ENCODE measurements around the gene ADCY10. TPM values are rescaled to one million over a fixed set of nuclear protein-coding genes. Genes with fewer than 3 reads are reported as not detected.

Gene ADCY10
- total and polyA plus RNA-seq, 4 donors: 0.32 to 0.79 (median 0.55) TPM

DNA sequence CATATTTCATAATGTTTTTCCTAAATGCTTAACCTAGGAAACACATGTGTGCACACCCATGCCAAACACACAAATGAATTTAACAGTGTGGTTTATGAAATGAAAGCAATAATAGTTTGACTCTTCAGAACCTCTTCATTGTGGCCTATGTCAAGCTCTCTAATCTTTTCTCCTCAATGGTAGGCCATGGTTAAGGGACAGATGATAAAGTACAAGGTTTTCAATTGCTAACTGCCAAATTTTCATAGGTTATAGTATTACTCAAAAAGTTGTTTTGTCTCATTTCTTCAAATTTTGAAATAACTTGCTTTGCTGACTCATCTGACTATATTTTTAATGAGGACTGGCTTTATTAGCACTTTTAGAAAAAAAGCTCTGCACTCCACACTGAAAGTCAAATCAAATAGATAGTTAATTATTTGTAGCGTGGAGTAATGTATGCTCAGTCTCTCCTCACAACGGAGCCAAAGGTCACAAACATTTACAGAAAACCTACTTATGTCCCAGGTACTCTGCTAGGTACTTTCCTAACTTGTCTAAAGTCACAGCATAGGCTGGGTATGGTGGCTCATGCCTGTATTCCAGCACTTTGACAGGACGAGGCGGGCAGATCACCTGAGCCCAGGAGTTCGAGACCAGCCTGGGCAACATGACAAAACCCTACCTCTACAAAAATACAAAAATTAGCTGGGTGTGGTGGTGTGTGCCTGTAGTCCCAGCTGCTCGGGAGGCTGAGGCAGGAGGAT, 3.0 kb upstream of the ADCY10 start:
- no peak overlapping the region for H3K4me3 ChIP-seq (ENCODE audit: low read depth, low read length)
- DNase-seq (ENCODE audit: low read depth in 4 of 6, low spot score in 6 of 6): no peak
- H3K27ac ChIP-seq (ENCODE audit: low read depth, low read length): no peak overlapping the region
- H3K4me1 ChIP-seq (ENCODE audit: control insufficient read depth, insufficient read depth, low read length): no peaks in the 10 kb centered on the region
- no CpG with 5 or more reads among the region's 6 CpGs for WGBS (ENCODE audit: insufficient coverage)
- no peaks in the 10 kb centered on the region for H3K9me3 ChIP-seq (ENCODE audit: control insufficient read depth, insufficient read depth, low read length)
- H3K27me3 ChIP-seq (ENCODE audit: control insufficient read depth, insufficient read depth, low read length): no peaks in the 10 kb centered on the region
- H3K36me3 ChIP-seq (ENCODE audit: control insufficient read depth, insufficient read depth, low read length): peaks cover 11% of the 10 kb centered on the region

GRCh38 chr1:167915569-167915968, 1.6 kb upstream of the ADCY10 start:
- no peak overlapping the region for H3K4me3 ChIP-seq (ENCODE audit: low read depth, low read length)
- no peaks in the 10 kb centered on the region for H3K27me3 ChIP-seq (ENCODE audit: control insufficient read depth, insufficient read depth, low read length)

DNA sequence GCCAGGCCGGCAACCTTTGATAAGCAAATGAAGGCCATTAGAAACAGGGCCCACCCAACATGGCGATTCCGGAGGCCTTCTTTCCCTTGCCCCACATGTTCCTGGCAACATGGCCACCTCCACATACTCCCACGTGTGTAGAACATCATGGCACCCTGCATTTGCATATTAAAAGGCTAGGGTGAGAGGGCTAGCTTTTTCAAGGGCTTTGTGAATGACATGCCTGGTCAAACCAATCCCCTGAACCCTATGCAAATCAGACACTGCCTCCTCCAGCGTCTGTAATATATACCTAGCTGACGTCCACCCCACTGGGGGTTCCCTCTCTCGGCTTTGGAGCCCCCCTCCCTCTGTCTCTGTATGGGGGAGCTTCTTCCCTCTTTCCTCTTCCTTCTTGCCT, 1.6 kb downstream of the ADCY10 start:
- Histone ChIP-seq H3K27ac (ENCODE audit: low read depth, low read length) (no peak overlapping the region), H3K9me3 (ENCODE audit: control insufficient read depth, insufficient read depth, low read length) (no peaks in the 10 kb centered on the region), H3K4me1 (ENCODE audit: control insufficient read depth, insufficient read depth, low read length) (no peaks in the 10 kb centered on the region), H3K4me3 (ENCODE audit: low read depth, low read length) (no peak overlapping the region), H3K36me3 (ENCODE audit: control insufficient read depth, insufficient read depth, low read length) (peaks cover 10% of the 10 kb centered on the region), H3K27me3 (ENCODE audit: control insufficient read depth, insufficient read depth, low read length) (no peaks in the 10 kb centered on the region)
- no peak for DNase-seq (ENCODE audit: low read depth in 4 of 6, low spot score in 6 of 6)
- 49% methylated on average over 4 of the region's 7 CpGs for WGBS (ENCODE audit: insufficient coverage)

More at GRCh38 chr1:167915569-167915968, 1.6 kb upstream of the ADCY10 start:
- Histone ChIP-seq H3K9me3 (ENCODE audit: control insufficient read depth, insufficient read depth, low read length) (no peaks in the 10 kb centered on the region), H3K4me1 (ENCODE audit: control insufficient read depth, insufficient read depth, low read length) (no peaks in the 10 kb centered on the region), H3K36me3 (ENCODE audit: control insufficient read depth, insufficient read depth, low read length) (peaks cover 11% of the 10 kb centered on the region), H3K27ac (ENCODE audit: low read depth, low read length) (no peak overlapping the region)
- DNase-seq (ENCODE audit: low read depth in 4 of 6, low spot score in 6 of 6): no peak
- 94% methylated on average over 8 of the region's 8 CpGs for WGBS (ENCODE audit: insufficient coverage)

GRCh38 chr1:167911413-167911812, 2.5 kb downstream of the ADCY10 start:
- 79% methylated on average over 4 of the region's 8 CpGs for WGBS (ENCODE audit: insufficient coverage)
- Histone ChIP-seq H3K36me3 (ENCODE audit: control insufficient read depth, insufficient read depth, low read length) (peaks cover 6% of the 10 kb centered on the region), H3K9me3 (ENCODE audit: control insufficient read depth, insufficient read depth, low read length) (no peaks in the 10 kb centered on the region), H3K27ac (ENCODE audit: low read depth, low read length) (no peak overlapping the region), H3K4me3 (ENCODE audit: low read depth, low read length) (no peak overlapping the region), H3K4me1 (ENCODE audit: control insufficient read depth, insufficient read depth, low read length) (no peaks in the 10 kb centered on the region), H3K27me3 (ENCODE audit: control insufficient read depth, insufficient read depth, low read length) (no peaks in the 10 kb centered on the region)
- no peak for DNase-seq (ENCODE audit: low read depth in 4 of 6, low spot score in 6 of 6)

- Histone ChIP-seq H3K4me1 (ENCODE audit: control insufficient read depth, insufficient read depth, low read length) (no peaks in the 10 kb centered on the region), H3K27ac (ENCODE audit: low read depth, low read length) (no peak overlapping the region), H3K36me3 (ENCODE audit: control insufficient read depth, insufficient read depth, low read length) (peaks cover 3% of the 10 kb centered on the region), H3K4me3 (ENCODE audit: low read depth, low read length) (no peak overlapping the region), H3K27me3 (ENCODE audit: control insufficient read depth, insufficient read depth, low read length) (no peaks in the 10 kb centered on the region), H3K9me3 (ENCODE audit: control insufficient read depth, insufficient read depth, low read length) (no peaks in the 10 kb centered on the region)
- WGBS (ENCODE audit: insufficient coverage): 100% methylated on average over 1 of the region's 2 CpGs
- no peak for DNase-seq (ENCODE audit: low read depth in 4 of 6, low spot score in 6 of 6)
Measured at GRCh38 chr1:167910530-167910929, 3.4 kb downstream of the ADCY10 start.

DNA sequence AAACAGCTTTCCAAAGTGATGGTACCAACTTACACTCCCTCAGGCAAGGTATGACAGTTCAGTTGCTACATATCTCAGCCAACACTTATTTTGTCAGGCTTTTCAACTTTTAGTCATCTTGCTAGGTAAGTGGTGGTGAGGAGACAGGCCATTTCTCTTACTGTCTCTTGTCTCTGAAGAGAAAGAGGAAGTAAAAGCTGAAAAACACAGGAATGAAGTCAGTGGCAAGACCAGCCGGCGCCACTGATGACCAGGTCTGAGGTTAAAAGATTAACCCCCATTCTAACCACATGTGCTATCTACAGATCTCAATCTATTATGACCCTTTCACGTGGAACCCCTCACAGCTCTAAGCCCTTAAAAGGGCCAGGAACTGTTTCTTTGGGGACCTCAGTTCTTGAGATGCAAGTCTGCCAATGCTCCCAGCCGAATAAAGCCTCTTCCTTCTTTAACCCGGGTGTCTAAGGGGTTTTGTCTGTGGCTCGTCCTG, 4.2 kb downstream of the ADCY10 start:
- no peaks in the 10 kb centered on the region for H3K27me3 ChIP-seq (ENCODE audit: control insufficient read depth, insufficient read depth, low read length)
- no peak overlapping the region for H3K27ac ChIP-seq (ENCODE audit: low read depth, low read length)
- DNase-seq (ENCODE audit: low read depth in 4 of 6, low spot score in 6 of 6): no peak
- no peaks in the 10 kb centered on the region for H3K9me3 ChIP-seq (ENCODE audit: control insufficient read depth, insufficient read depth, low read length)
- no peaks in the 10 kb centered on the region for H3K4me1 ChIP-seq (ENCODE audit: control insufficient read depth, insufficient read depth, low read length)
- H3K36me3 ChIP-seq (ENCODE audit: control insufficient read depth, insufficient read depth, low read length): no peaks in the 10 kb centered on the region
- 92% methylated on average over 3 of the region's 6 CpGs for WGBS (ENCODE audit: insufficient coverage)
- no peak overlapping the region for H3K4me3 ChIP-seq (ENCODE audit: low read depth, low read length)

DNA sequence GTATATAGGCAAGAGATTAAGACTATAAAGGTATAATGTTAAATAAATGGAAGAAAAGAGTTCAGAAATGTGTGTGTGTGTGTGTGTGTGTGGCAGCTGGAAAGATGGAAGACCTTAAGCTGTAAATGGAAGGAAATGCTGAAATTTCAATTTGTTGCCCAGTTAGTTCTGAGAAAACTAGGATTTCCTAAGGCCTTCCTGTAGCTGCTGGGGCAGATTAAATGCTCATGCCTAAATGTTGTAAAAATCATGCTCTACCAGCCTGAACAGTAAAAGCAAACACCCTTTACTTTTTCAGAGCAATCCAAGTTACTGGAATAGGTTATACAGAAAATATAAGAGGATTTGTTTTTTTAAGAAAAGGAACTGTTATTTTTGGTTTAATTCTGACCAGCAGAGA, 8.3 kb downstream of the ADCY10 start:
- H3K9me3 ChIP-seq (ENCODE audit: control insufficient read depth, insufficient read depth, low read length): no peaks in the 10 kb centered on the region
- H3K36me3 ChIP-seq (ENCODE audit: control insufficient read depth, insufficient read depth, low read length): no peaks in the 10 kb centered on the region
- H3K27me3 ChIP-seq (ENCODE audit: control insufficient read depth, insufficient read depth, low read length): no peaks in the 10 kb centered on the region
- no peak overlapping the region for H3K27ac ChIP-seq (ENCODE audit: low read depth, low read length)
- peaks cover 4% of the 10 kb centered on the region for H3K4me1 ChIP-seq (ENCODE audit: control insufficient read depth, insufficient read depth, low read length)
- no peak overlapping the region for H3K4me3 ChIP-seq (ENCODE audit: low read depth, low read length)
- no peak for DNase-seq (ENCODE audit: low read depth in 4 of 6, low spot score in 6 of 6)

- no peaks in the 10 kb centered on the region for H3K27me3 ChIP-seq (ENCODE audit: control insufficient read depth, insufficient read depth, low read length)
Measured at GRCh38 chr1:167905182-167905581, 8.8 kb downstream of the ADCY10 start.

DNA sequence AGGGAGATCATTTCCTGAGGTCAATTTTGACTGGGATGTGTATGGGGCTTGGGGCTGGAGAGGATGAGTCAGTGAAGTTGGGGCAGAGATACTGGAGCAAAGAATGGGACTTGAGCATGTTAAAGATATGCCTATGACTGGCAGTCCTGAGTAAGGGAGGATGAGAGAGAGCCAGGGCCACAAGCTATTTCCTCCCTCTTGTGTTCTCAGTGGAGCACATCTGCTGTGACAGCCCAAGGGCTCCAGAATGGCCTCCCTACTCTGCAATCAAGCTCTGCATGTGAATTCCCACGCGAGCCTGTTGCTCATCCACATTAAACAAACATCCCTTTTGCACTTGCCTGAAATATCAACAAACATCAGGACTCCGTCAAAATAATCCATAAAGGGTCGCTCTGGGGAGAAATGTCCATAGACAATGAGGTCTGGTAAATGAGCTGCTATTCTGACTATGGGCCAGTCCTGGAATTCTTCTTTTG, 9.2 kb downstream of the ADCY10 start:
- peak in 2 of 6 donors; percentile 10 to 15 for DNase-seq (ENCODE audit: low read depth in 4 of 6, low spot score in 6 of 6)

More at GRCh38 chr1:167905182-167905581, 8.8 kb downstream of the ADCY10 start:
- no peak overlapping the region for H3K27ac ChIP-seq (ENCODE audit: low read depth, low read length)
- DNase-seq (ENCODE audit: low read depth in 4 of 6, low spot score in 6 of 6): peak in 1 of 6 donors; percentile 9
- H3K4me3 ChIP-seq (ENCODE audit: low read depth, low read length): no peak overlapping the region
- H3K36me3 ChIP-seq (ENCODE audit: control insufficient read depth, insufficient read depth, low read length): no peaks in the 10 kb centered on the region
- peaks cover 4% of the 10 kb centered on the region for H3K4me1 ChIP-seq (ENCODE audit: control insufficient read depth, insufficient read depth, low read length)
- no peaks in the 10 kb centered on the region for H3K9me3 ChIP-seq (ENCODE audit: control insufficient read depth, insufficient read depth, low read length)
- 20% methylated on average over 1 of the region's 3 CpGs for WGBS (ENCODE audit: insufficient coverage)

GRCh38 chr1:167900907-167901306, 13.0 kb downstream of the ADCY10 start:
- H3K27ac ChIP-seq (ENCODE audit: low read depth, low read length): no peak overlapping the region
- no CpG with 5 or more reads among the region's 4 CpGs for WGBS (ENCODE audit: insufficient coverage)
- no peak overlapping the region for H3K4me3 ChIP-seq (ENCODE audit: low read depth, low read length)
- no peak for DNase-seq (ENCODE audit: low read depth in 4 of 6, low spot score in 6 of 6)
- no peaks in the 10 kb centered on the region for H3K9me3 ChIP-seq (ENCODE audit: control insufficient read depth, insufficient read depth, low read length)
- H3K27me3 ChIP-seq (ENCODE audit: control insufficient read depth, insufficient read depth, low read length): no peaks in the 10 kb centered on the region
- H3K36me3 ChIP-seq (ENCODE audit: control insufficient read depth, insufficient read depth, low read length): no peaks in the 10 kb centered on the region
- peaks cover 4% of the 10 kb centered on the region for H3K4me1 ChIP-seq (ENCODE audit: control insufficient read depth, insufficient read depth, low read length)

More for the DNA sequence above, 9.2 kb downstream of the ADCY10 start:
- Histone ChIP-seq H3K4me1 (ENCODE audit: control insufficient read depth, insufficient read depth, low read length) (peaks cover 4% of the 10 kb centered on the region), H3K4me3 (ENCODE audit: low read depth, low read length) (no peak overlapping the region), H3K9me3 (ENCODE audit: control insufficient read depth, insufficient read depth, low read length) (no peaks in the 10 kb centered on the region), H3K27ac (ENCODE audit: low read depth, low read length) (no peak overlapping the region), H3K27me3 (ENCODE audit: control insufficient read depth, insufficient read depth, low read length) (no peaks in the 10 kb centered on the region), H3K36me3 (ENCODE audit: control insufficient read depth, insufficient read depth, low read length) (no peaks in the 10 kb centered on the region)
- WGBS (ENCODE audit: insufficient coverage): no CpG with 5 or more reads among the region's 4 CpGs

All from spinal cord (tissue), 10 donors.